ENCODE data around the gene CUL4A.

CUL4A gene

GRCh38 chr13:113179374-113180230 is 29.8 kb upstream of the CUL4A start:
- DNase-seq (ENCODE audit: low read depth in 2 of 2) = no peak

GRCh38 chr13:113182046-113182445 is 27.4 kb upstream of the CUL4A start:
- DNase-seq (ENCODE audit: low read depth in 2 of 2) = no peak

- no peak for DNase-seq (ENCODE audit: low read depth in 2 of 2)
Observed at GRCh38 chr13:113183450-113184129, 25.8 kb upstream of the CUL4A start.

- DNase-seq (ENCODE audit: low read depth in 2 of 2) = peak in 1 of 2 donors; percentile 37
Observed at GRCh38 chr13:113184568-113185440, 24.6 kb upstream of the CUL4A start.

- DNase-seq (ENCODE audit: low read depth in 2 of 2) = peak in 1 of 2 donors; percentile 17
Observed at GRCh38 chr13:113186061-113186900, 23.1 kb upstream of the CUL4A start.

GRCh38 chr13:113187263-113187669 is 22.1 kb upstream of the CUL4A start:
- DNase-seq (ENCODE audit: low read depth in 2 of 2) = peak; percentile 46 to 57

- no peak for DNase-seq (ENCODE audit: low read depth in 2 of 2)
Observed at GRCh38 chr13:113187883-113188665, 21.3 kb upstream of the CUL4A start.

GRCh38 chr13:113190181-113190580 is 19.2 kb upstream of the CUL4A start:
- no peak for DNase-seq (ENCODE audit: low read depth in 2 of 2)

- DNase-seq (ENCODE audit: low read depth in 2 of 2) = no peak
Observed at GRCh38 chr13:113192279-113192678, 17.1 kb upstream of the CUL4A start.

- DNase-seq (ENCODE audit: low read depth in 2 of 2) = no peak
Observed at GRCh38 chr13:113192902-113193301, 16.5 kb upstream of the CUL4A start.

- DNase-seq (ENCODE audit: low read depth in 2 of 2) = no peak
Observed at GRCh38 chr13:113195360-113195759, 14.1 kb upstream of the CUL4A start.

GRCh38 chr13:113196970-113197737 is 12.3 kb upstream of the CUL4A start:
- DNase-seq (ENCODE audit: low read depth in 2 of 2) = no peak

- no peak for DNase-seq (ENCODE audit: low read depth in 2 of 2)
Observed at GRCh38 chr13:113201815-113202214, 7.6 kb upstream of the CUL4A start.

- no peak for DNase-seq (ENCODE audit: low read depth in 2 of 2)
Observed at GRCh38 chr13:113202912-113203311, 6.5 kb upstream of the CUL4A start.

- DNase-seq (ENCODE audit: low read depth in 2 of 2) = no peak
Observed at GRCh38 chr13:113203507-113204377, 5.7 kb upstream of the CUL4A start.

- no peak for DNase-seq (ENCODE audit: low read depth in 2 of 2)
Observed at GRCh38 chr13:113204378-113204734, 5.1 kb upstream of the CUL4A start.

- no peak for DNase-seq (ENCODE audit: low read depth in 2 of 2)
Observed at GRCh38 chr13:113205428-113205931, 3.9 kb upstream of the CUL4A start.

GRCh38 chr13:113207460-113207859 is 2.0 kb upstream of the CUL4A start:
- DNase-seq (ENCODE audit: low read depth in 2 of 2) = no peak

Measured in stimulated activated CD8-positive, alpha-beta memory T cell treated with anti-CD3 and anti-CD28 coated beads, Interleukin-7, amount 100 ng/mL, for 4 hours (primary cell).